H9 (cell line): ENCODE results near the gene CNIH2. TPM values are rescaled to one million over a fixed set of nuclear protein-coding genes. Genes with fewer than 3 reads are reported as not detected.

ENCODE experiments used
- DNase-seq: peaks from one replicate; pipeline ENCODE4 v3.0.0-alpha.2; 2017
- H2AFZ ChIP-seq: one replicate; pipeline ENCODE4 v1.6.1; 2013; ENCODE audit warnings: mild to moderate bottlenecking, low read length, control low read depth, moderate library complexity
- H2AK5ac ChIP-seq: 2 replicates; pipeline ENCODE4 v1.6.1; 2013; ENCODE audit warnings: low read length, control low read depth, mixed read lengths; ENCODE audit not compliant: insufficient read length
- H2BK120ac ChIP-seq: one replicate; pipeline ENCODE4 v1.6.1; 2013; ENCODE audit warnings: low read depth, mild to moderate bottlenecking, low read length, control low read depth, inconsistent platforms; ENCODE audit not compliant: poor library complexity, severe bottlenecking
- H2BK12ac ChIP-seq: 2 replicates; pipeline ENCODE4 v1.6.1; 2013; ENCODE audit warnings: low read length, control low read depth, mixed read lengths, low read depth; ENCODE audit not compliant: insufficient read length
- H2BK15ac ChIP-seq: 2 replicates; pipeline ENCODE4 v1.6.1; 2013; ENCODE audit warnings: low read depth, low read length, control low read depth
- H2BK20ac ChIP-seq: one replicate; pipeline ENCODE4 v1.6.1; 2013; ENCODE audit warnings: low read depth, mild to moderate bottlenecking, low read length, control low read depth, inconsistent platforms; ENCODE audit not compliant: poor library complexity, severe bottlenecking
- H2BK5ac ChIP-seq: 2 replicates; pipeline ENCODE4 v1.6.1; 2013; ENCODE audit warnings: low read length, control low read depth, mixed read lengths; ENCODE audit not compliant: insufficient read length
- H3K14ac ChIP-seq: 2 replicates; pipeline ENCODE4 v1.6.1; 2013; ENCODE audit warnings: low read length, control low read depth; ENCODE audit not compliant: insufficient read depth
- H3K18ac ChIP-seq: 2 replicates; pipeline ENCODE4 v1.6.1; 2013; ENCODE audit warnings: low read depth, mild to moderate bottlenecking, mixed read lengths, low read length, control low read depth; ENCODE audit not compliant: insufficient read length
- H3K23ac ChIP-seq: 2 replicates; pipeline ENCODE4 v1.6.1; 2013; ENCODE audit warnings: low read length, control low read depth, mixed read lengths, low read depth; ENCODE audit not compliant: insufficient read length
- H3K23me2 ChIP-seq: 2 replicates; pipeline ENCODE4 v1.6.1; 2013; ENCODE audit warnings: low read depth, mild to moderate bottlenecking, mixed read lengths, low read length, control low read depth; ENCODE audit not compliant: insufficient read length, poor library complexity, severe bottlenecking
- H3K27ac ChIP-seq: 2 replicates; pipeline ENCODE4 v1.5.1; 2013; ENCODE audit warnings: low read length, control low read depth, mixed read lengths, low read depth; ENCODE audit not compliant: insufficient read length
- H3K27me3 ChIP-seq: 2 replicates; pipeline ENCODE4 v1.6.1; 2013; ENCODE audit warnings: low read length, control low read depth, inconsistent platforms; ENCODE audit not compliant: insufficient read depth
- H3K4ac ChIP-seq: 2 replicates; pipeline ENCODE4 v1.6.1; 2013; ENCODE audit warnings: low read depth, mild to moderate bottlenecking, control low read depth, inconsistent platforms, low read length, moderate library complexity
- H3K4me1 ChIP-seq: 2 replicates; pipeline ENCODE4 v1.6.1; 2013; ENCODE audit warnings: low read length, control low read depth, inconsistent platforms; ENCODE audit not compliant: insufficient read depth
- H3K4me2 ChIP-seq: 2 replicates; pipeline ENCODE4 v1.6.1; 2013; ENCODE audit warnings: low read length, control low read depth, mixed read lengths; ENCODE audit not compliant: insufficient read length, insufficient read depth
- H3K56ac ChIP-seq: 2 replicates; pipeline ENCODE4 v1.6.1; 2013; ENCODE audit warnings: low read depth, mild to moderate bottlenecking, mixed read lengths, low read length, control low read depth; ENCODE audit not compliant: insufficient read length
- H3K79me1 ChIP-seq: 2 replicates; pipeline ENCODE4 v1.6.1; 2013; ENCODE audit warnings: low read depth, mild to moderate bottlenecking, moderate library complexity, low read length, control low read depth, inconsistent platforms; ENCODE audit not compliant: insufficient read depth, poor library complexity, severe bottlenecking
- H3K79me2 ChIP-seq: 2 replicates; pipeline ENCODE4 v1.6.1; 2013; ENCODE audit warnings: low read length, control low read depth, inconsistent platforms; ENCODE audit not compliant: insufficient read depth
- H3K9ac ChIP-seq: 2 replicates; pipeline ENCODE4 v1.6.1; 2013; ENCODE audit warnings: low read length, control low read depth, mixed read lengths; ENCODE audit not compliant: insufficient read length; ENCODE audit errors: extremely low read depth
- H3K9me3 ChIP-seq: one replicate; pipeline ENCODE4 v1.6.1; 2013; ENCODE audit warnings: low read depth, low read length, inconsistent platforms; ENCODE audit not compliant: control insufficient read depth
- H3T11ph ChIP-seq: one replicate; pipeline ENCODE4 v1.6.1; 2013; ENCODE audit warnings: mild to moderate bottlenecking, low read length, control low read depth, inconsistent platforms
- H4K20me1 ChIP-seq: one replicate; pipeline ENCODE4 v1.6.1; 2013; ENCODE audit not compliant: control insufficient read depth, insufficient read length, insufficient read depth
- H4K5ac ChIP-seq: 2 replicates; pipeline ENCODE4 v1.6.1; 2013; ENCODE audit warnings: low read depth, mild to moderate bottlenecking, mixed read lengths, low read length, control low read depth; ENCODE audit not compliant: insufficient read length
- H4K8ac ChIP-seq: replicated peaks from 2 replicates; pipeline ENCODE4 v1.6.1; 2013; ENCODE audit warnings: low read length, control low read depth, mixed read lengths, low read depth; ENCODE audit not compliant: insufficient read length
- H4K91ac ChIP-seq: 2 replicates; pipeline ENCODE4 v1.6.1; 2013; ENCODE audit warnings: low read depth, mild to moderate bottlenecking, moderate library complexity, mixed read lengths, low read length, control low read depth; ENCODE audit not compliant: insufficient read length
- H3K27ac Mint-ChIP-seq, 3 experiments: 2 replicates in 2 of 3; 3 replicates in 1 of 3; pipeline ENCODE4 v1.8.0; 2020 to 2021; ENCODE audit warnings: mixed read lengths in 3 of 3, mild to moderate bottlenecking in 1 of 3, moderate library complexity in 1 of 3
- H3K27me3 Mint-ChIP-seq: 2 replicates; pipeline ENCODE4 v1.8.0; 2021; ENCODE audit warnings: low read depth, mild to moderate bottlenecking, moderate library complexity, mixed read lengths
- H3K36me3 Mint-ChIP-seq, 3 experiments: 2 replicates in 2 of 3; 3 replicates in 1 of 3; pipeline ENCODE4 v1.8.0; 2020 to 2021; ENCODE audit warnings: low read depth in 3 of 3, mixed read lengths in 3 of 3; ENCODE audit not compliant: insufficient read depth in 1 of 3
- H3K4me1 Mint-ChIP-seq, 2 experiments: 2 replicates each; pipeline ENCODE4 v1.8.0; 2020; ENCODE audit warnings: mixed read lengths in 2 of 2
- H3K4me3 Mint-ChIP-seq, 2 experiments: 2 replicates in 1 of 2; 3 replicates in 1 of 2; pipeline ENCODE4 v1.8.0; 2020 to 2021; ENCODE audit warnings: mild to moderate bottlenecking in 2 of 2, mixed read lengths in 2 of 2, moderate library complexity in 1 of 2
- H3K9me3 Mint-ChIP-seq, 2 experiments: 2 replicates in 1 of 2; 3 replicates in 1 of 2; pipeline ENCODE4 v1.8.0; 2020; ENCODE audit warnings: mild to moderate bottlenecking in 2 of 2, mixed read lengths in 2 of 2, moderate library complexity in 1 of 2
- CTCF ChIP-seq: fragments of 200-600 bp; sonication (generic); conservative IDR thresholded peaks from 3 replicates; pipeline ENCODE4 v1.8.0; 2021; ENCODE audit warnings: antibody characterized with exemption, mild to moderate bottlenecking
- WGBS: extraction: QIAGEN DNeasy Blood & Tissue Kit; methylation state at CpG from one replicate; pipeline ENCODE4 v1.1.7; 2013; ENCODE audit warnings: missing lambda C conversion rate, low lambda C conversion rate, mixed read lengths; ENCODE audit not compliant: insufficient read length; ENCODE audit errors: extremely low coverage; 5-methylcytosine and 5-hydroxymethylcytosine counted together
- total RNA-seq: library from RNA; stranded (reverse); gene quantifications from 2 replicates; pipeline ENCODE4 v1.2.1, GENCODE V29; 2021

Gene CNIH2
- total RNA-seq, 1 experiment from 2014 or later = 12.0 TPM

GRCh38 chr11:66299186-66299585 is 21.2 kb downstream of the CNIH2 start:
- H3K27ac Mint-ChIP-seq = no peak overlapping the region
- peaks cover 13 to 23% of the 10 kb centered on the region in 2 experiments for H3K4me1 Mint-ChIP-seq
- Histone ChIP-seq H3K79me2 (no peaks in the 10 kb centered on the region), H3K79me1 (no peaks in the 10 kb centered on the region), H4K20me1 (no peaks in the 10 kb centered on the region), H3K56ac (no peak overlapping the region), H3K14ac (no peak overlapping the region), H4K8ac (no peak overlapping the region), H3K23me2 (no peaks in the 10 kb centered on the region), H2AK5ac (no peak overlapping the region), H3K9me3 (no peaks in the 10 kb centered on the region), H3K18ac (no peak overlapping the region), H3K4me2 (no peak overlapping the region), H2BK20ac (no peak overlapping the region), H4K5ac (no peak overlapping the region), H3K4me1 (no peaks in the 10 kb centered on the region; the same call in 1 of the 2 replicates), H2BK120ac (no peak overlapping the region), H3K27me3 (no peaks in the 10 kb centered on the region), H2BK5ac (no peak overlapping the region), H2BK15ac (no peak overlapping the region), H3T11ph (no peak overlapping the region), H3K23ac (no peak overlapping the region), H4K91ac (no peak overlapping the region), H3K9ac (no peak overlapping the region), H3K27ac (no peak overlapping the region), H2BK12ac (no peak overlapping the region), H3K4ac (no peak overlapping the region), H2AFZ (no peak overlapping the region)
- peaks cover 5% of the 10 kb centered on the region for H3K27me3 Mint-ChIP-seq
- no peaks in the 10 kb centered on the region for H3K36me3 Mint-ChIP-seq
- TF ChIP-seq CTCF = no peak
- no CpG with 5 or more reads among the region's 3 CpGs for WGBS
- no peak for DNase-seq
- H3K9me3 Mint-ChIP-seq = no peaks in the 10 kb centered on the region
- H3K4me3 Mint-ChIP-seq = no peak overlapping the region
